Fibroblast of mammary gland (primary cell): ENCODE results near the gene CDH4.
A peak's percentile ranks its signal among the peaks of the same experiment; 100 is the strongest.

ENCODE experiments used
- DNase-seq: peaks from one replicate; pipeline ENCODE4 v3.0.0-alpha.2; 2010; ENCODE audit warnings: low read depth
- H3K4me3 ChIP-seq: 2 replicates; pipeline ENCODE4 v1.5.1; 2011; ENCODE audit warnings: low read depth, mild to moderate bottlenecking, low read length, moderate library complexity; ENCODE audit not compliant: control insufficient read depth
- CTCF ChIP-seq: conservative IDR thresholded peaks from 2 replicates; pipeline ENCODE4 v1.5.1; 2011; ENCODE audit warnings: low read depth, low read length, inconsistent platforms; ENCODE audit not compliant: control insufficient read depth, insufficient read depth

Gene CDH4

GRCh38 chr20:61722146-61722678 lies 470.2 kb downstream of the CDH4 start:
- DNase-seq = peak; percentile 20
- no peak overlapping the region for H3K4me3 ChIP-seq
- TF ChIP-seq CTCF = no peak

GRCh38 chr20:61723529-61724257 lies 471.6 kb downstream of the CDH4 start:
- TF ChIP-seq CTCF = no peak
- DNase-seq = no peak
- H3K4me3 ChIP-seq = no peak overlapping the region

GRCh38 chr20:61724376-61724775 lies 472.3 kb downstream of the CDH4 start:
- H3K4me3 ChIP-seq = no peak overlapping the region
- DNase-seq = no peak
- TF ChIP-seq CTCF = peak; percentile 25

GRCh38 chr20:61725145-61725544 lies 473.1 kb downstream of the CDH4 start:
- TF ChIP-seq CTCF = no peak
- H3K4me3 ChIP-seq = no peak overlapping the region
- no peak for DNase-seq

- TF ChIP-seq CTCF = no peak
- no peak overlapping the region for H3K4me3 ChIP-seq
- DNase-seq = no peak
These were observed 473.9 kb downstream of the CDH4 start for GRCh38 chr20:61725966-61726365.

- H3K4me3 ChIP-seq = no peak overlapping the region
- no peak for TF ChIP-seq CTCF
- DNase-seq = no peak
These were observed 474.9 kb downstream of the CDH4 start for GRCh38 chr20:61726979-61727378.

GRCh38 chr20:61727761-61728160 lies 475.7 kb downstream of the CDH4 start:
- no peak for TF ChIP-seq CTCF
- H3K4me3 ChIP-seq = no peak overlapping the region
- no peak for DNase-seq
